ENCODE data around the gene PIAS3.

GRCh38 chr1:145877923-145878486 lies 19.1 kb upstream of the PIAS3 start:
- TF ChIP-seq POLR2AphosphoS5 (IDR thresholded peaks at IDR 0.05) = no peak
- TF ChIP-seq CTCF (IDR thresholded peaks at IDR 0.05) = no peak
- no peak for TF ChIP-seq EP300 (IDR thresholded peaks at IDR 0.05)
